ENCODE data around the gene POM121L12. TPM values are rescaled to one million over a fixed set of nuclear protein-coding genes. Genes with fewer than 3 reads are reported as not detected.

The POM121L12 gene
- total and polyA plus RNA-seq, 2 of the 13 experiments (the other 11 are each of a cell fraction or from before 2014, with no cell fraction given): not detected

GRCh38 chr7:53048638-53049037 is 13.2 kb downstream of the POM121L12 start:
- TF ChIP-seq AGO1 (IDR thresholded peaks at IDR 0.05; ENCODE audit: low read depth, low read length, poor library complexity, severe bottlenecking) (no peak), ZNF431 (CRISPR knock-in tag; IDR thresholded peaks at IDR 0.05; ENCODE audit: borderline replicate concordance, low read depth) (no peak), ZNF878 (CRISPR knock-in tag; IDR thresholded peaks at IDR 0.05) (no peak), ZNF3 (CRISPR knock-in tag; IDR thresholded peaks at IDR 0.05) (no peak), E2F5 (CRISPR knock-in tag; conservative IDR thresholded peaks at IDR 0.05) (no peak), NCOA5 (CRISPR knock-in tag; IDR thresholded peaks at IDR 0.05) (no peak), ZNF670 (CRISPR knock-in tag; IDR thresholded peaks at IDR 0.05; ENCODE audit: borderline replicate concordance) (no peak), FOXM1 (CRISPR knock-in tag; IDR thresholded peaks at IDR 0.05) (no peak), ZNF781 (CRISPR knock-in tag; IDR thresholded peaks at IDR 0.05; ENCODE audit: borderline replicate concordance, not compliant biosample characterization) (no peak), ZNF138 (CRISPR knock-in tag; IDR thresholded peaks at IDR 0.05; ENCODE audit: low read depth) (no peak), ZNF652 (CRISPR knock-in tag; IDR thresholded peaks at IDR 0.05; ENCODE audit: borderline replicate concordance, low read depth) (no peak), KAT7 (CRISPR knock-in tag; IDR thresholded peaks at IDR 0.05; ENCODE audit: borderline replicate concordance) (no peak)
- TF ChIP-seq, protein P1, sequence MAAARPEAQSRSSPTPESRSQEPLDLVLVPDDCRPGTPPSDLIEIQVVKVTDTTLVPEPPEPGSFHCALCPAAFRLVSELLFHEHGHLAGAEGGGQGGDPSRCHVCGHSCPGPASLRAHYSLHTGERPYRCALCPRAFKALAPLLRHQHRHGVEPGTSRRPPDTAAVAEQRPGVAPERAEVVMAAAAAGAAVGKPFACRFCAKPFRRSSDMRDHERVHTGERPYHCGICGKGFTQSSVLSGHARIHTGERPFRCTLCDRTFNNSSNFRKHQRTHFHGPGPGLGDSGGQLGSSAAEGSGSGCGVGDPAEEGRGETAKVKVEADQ (CRISPR knock-in tag; IDR thresholded peaks at IDR 0.05; ENCODE audit: borderline replicate concordance): no peak
- TF ChIP-seq, protein P2, sequence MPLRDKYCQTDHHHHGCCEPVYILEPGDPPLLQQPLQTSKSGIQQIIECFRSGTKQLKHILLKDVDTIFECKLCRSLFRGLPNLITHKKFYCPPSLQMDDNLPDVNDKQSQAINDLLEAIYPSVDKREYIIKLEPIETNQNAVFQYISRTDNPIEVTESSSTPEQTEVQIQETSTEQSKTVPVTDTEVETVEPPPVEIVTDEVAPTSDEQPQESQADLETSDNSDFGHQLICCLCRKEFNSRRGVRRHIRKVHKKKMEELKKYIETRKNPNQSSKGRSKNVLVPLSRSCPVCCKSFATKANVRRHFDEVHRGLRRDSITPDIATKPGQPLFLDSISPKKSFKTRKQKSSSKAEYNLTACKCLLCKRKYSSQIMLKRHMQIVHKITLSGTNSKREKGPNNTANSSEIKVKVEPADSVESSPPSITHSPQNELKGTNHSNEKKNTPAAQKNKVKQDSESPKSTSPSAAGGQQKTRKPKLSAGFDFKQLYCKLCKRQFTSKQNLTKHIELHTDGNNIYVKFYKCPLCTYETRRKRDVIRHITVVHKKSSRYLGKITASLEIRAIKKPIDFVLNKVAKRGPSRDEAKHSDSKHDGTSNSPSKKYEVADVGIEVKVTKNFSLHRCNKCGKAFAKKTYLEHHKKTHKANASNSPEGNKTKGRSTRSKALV (CRISPR knock-in tag; IDR thresholded peaks at IDR 0.05): no peak
- no peaks in the 10 kb centered on the region for H3K4me1 ChIP-seq (ENCODE audit: insufficient read depth, low read length)

More at GRCh38 chr7:53048638-53049037, 13.2 kb downstream of the POM121L12 start:
- no peaks in the 10 kb centered on the region for H3K27me3 ChIP-seq (ENCODE audit: control insufficient read depth in 1 of 2, insufficient read depth in 2 of 2, low read length in 2 of 2)
- in situ Hi-C loops (cut with HindIII; ENCODE audit: extremely low pct_ligation_motif_present, low pct_unique_long_range_greater_than_20kb) (no loop called here), intact Hi-C loops (cut with micrococcal nuclease; ENCODE audit: unreplicated experiment) (no loop called here)
- ChIA-PET POLR2A (no interaction called here), CTCF (ENCODE audit: low intra/inter-chr PET ratio, low total read pairs) (no interaction called here)
- peaks cover 30% of the 10 kb centered on the region for H3K9me3 ChIP-seq (ENCODE audit: low read length)
- H4K20me1 ChIP-seq (ENCODE audit: insufficient read depth, low read length): no peaks in the 10 kb centered on the region
- no peaks in the 10 kb centered on the region for H3K36me3 ChIP-seq (replicated peaks in 1 of 2; ENCODE audit: control insufficient read depth in 1 of 2, insufficient read depth in 2 of 2, low read length in 2 of 2)
- H3K4me3 ChIP-seq (replicated peaks in 1 of 3; ENCODE audit: insufficient read depth in 1 of 3, low read depth in 2 of 3, low read length in 3 of 3): no peak overlapping the region
- H3K9ac ChIP-seq (ENCODE audit: insufficient read depth, low read depth, low read length): no peak overlapping the region
- H3K27ac ChIP-seq (ENCODE audit: extremely low read length, insufficient read depth, low read length): no peak overlapping the region
- no peak for DNase-seq (ENCODE audit: low spot score)
- H3K4me2 ChIP-seq (ENCODE audit: low read depth, low read length): no peak overlapping the region
- FAIRE-seq: no peak
- no TSS peak for BruUV-seq (replicated peaks)
- ATAC-seq: no peak
- H2AFZ ChIP-seq (ENCODE audit: low read length): no peak overlapping the region
- H3K79me2 ChIP-seq (ENCODE audit: insufficient read depth, low read length): no peaks in the 10 kb centered on the region
- 8% methylated on average over 2 of the region's 2 CpGs for WGBS (ENCODE audit: low lambda C conversion rate)

Data from HepG2 (cell line).